ENCODE measurements around the gene P3H1.

Gene P3H1

GRCh38 chr1:42703888-42704464 lies 62.9 kb downstream of the P3H1 start:
- TF ChIP-seq CTCF (IDR thresholded peaks at IDR 0.05; ENCODE audit: low read depth, low read length, missing control alignments): no peak
- no peak for DNase-seq (ENCODE audit: low read depth)
- no peak overlapping the region for H3K4me3 ChIP-seq (ENCODE audit: low read depth, low read length)

GRCh38 chr1:42700006-42700405 lies 66.8 kb downstream of the P3H1 start:
- H3K4me3 ChIP-seq (ENCODE audit: low read depth, low read length): no peak overlapping the region
- no peak for DNase-seq (ENCODE audit: low read depth)
- no peak for TF ChIP-seq CTCF (IDR thresholded peaks at IDR 0.05; ENCODE audit: low read depth, low read length, missing control alignments)

- no peak for TF ChIP-seq CTCF (IDR thresholded peaks at IDR 0.05; ENCODE audit: low read depth, low read length, missing control alignments)
- no peak overlapping the region for H3K4me3 ChIP-seq (ENCODE audit: low read depth, low read length)
- no peak for DNase-seq (ENCODE audit: low read depth)
Observed at GRCh38 chr1:42698081-42698813, 68.6 kb downstream of the P3H1 start.
